ENCODE results near the gene DNMBP. TPM values are rescaled to one million over a fixed set of nuclear protein-coding genes. Genes with fewer than 3 reads are reported as not detected.
A peak's percentile ranks its signal among the peaks of the same experiment; 100 is the strongest.
"Not testable (repeated sequence)": the region's sequence is repeated elsewhere in the genome, so short reads cannot be mapped to it uniquely, and the experiment has no call there.

The DNMBP gene
- total and polyA plus RNA-seq, 2 of the 4 experiments (the other 2 are of a cell fraction), result 10.9 to 13.6 TPM

DNA sequence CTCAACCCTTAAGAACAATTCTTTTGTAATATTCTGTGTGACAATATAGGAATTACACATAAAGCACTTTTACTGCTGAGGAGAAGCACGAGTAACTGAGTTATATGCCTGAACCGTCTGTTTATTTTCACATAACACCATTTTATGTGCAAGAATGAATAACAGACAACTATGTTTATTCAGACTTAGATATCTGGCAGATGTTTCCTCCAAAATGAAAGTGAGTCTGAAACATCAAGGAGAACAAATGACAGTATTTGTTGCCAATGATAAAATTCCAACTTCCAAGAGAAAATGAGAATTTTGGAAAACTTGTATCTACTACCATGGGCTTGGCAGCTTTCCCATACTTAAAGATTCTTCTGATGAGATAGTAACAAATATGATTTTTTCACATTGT, 51.4 kb downstream of the DNMBP start:
- H2AFZ ChIP-seq (replicated peaks; ENCODE audit: low read length, poor library complexity), result no peak overlapping the region
- TF ChIP-seq POLR2A (IDR thresholded peaks at IDR 0.05; ENCODE audit: low read depth, low read length) (no peak), BHLHE40 (IDR thresholded peaks at IDR 0.05; ENCODE audit: low read depth, low read length) (peak; percentile 52)
- no peak overlapping the region for H3K27ac ChIP-seq (ENCODE audit: insufficient read depth, low read length)
- no peaks in the 10 kb centered on the region for H3K9me1 ChIP-seq (ENCODE audit: insufficient read depth, low read length)
- WGBS, 2 experiments (ENCODE audit: extremely low coverage in 2 of 2, insufficient read length in 1 of 2), result no CpG with 5 or more reads among the region's 2 CpGs
- no peak overlapping the region for H3K4me3 ChIP-seq (ENCODE audit: insufficient read depth, low read depth, low read length)
- in situ Hi-C loops (cut with MboI; ENCODE audit: low sequenced_read_pairs) (no loop called here), dilution Hi-C loops (cut with HindIII; ENCODE audit: low sequenced_read_pairs, unreplicated experiment) (no loop called here), intact Hi-C loops (cut with micrococcal nuclease) (no loop called here)
- no peak overlapping the region for H3K4ac ChIP-seq (ENCODE audit: low read depth, low read length)
- H3K4me1 ChIP-seq (ENCODE audit: control insufficient read depth, insufficient read depth, low read length), result no peaks in the 10 kb centered on the region; the same call in 1 of the 2 replicates
- H3K27me3 ChIP-seq (ENCODE audit: control insufficient read depth, insufficient read depth, low read length), result no peaks in the 10 kb centered on the region
- H3K9ac ChIP-seq (ENCODE audit: low read depth, low read length), result no peak overlapping the region
- ATAC-seq (ENCODE audit: low read depth), result peak; percentile 65; the same call in 1 of the 2 replicates
- H3K4me2 ChIP-seq (ENCODE audit: low read depth, low read length), result no peak overlapping the region
- no peak overlapping the region for H3K14ac ChIP-seq (replicated peaks; ENCODE audit: low read depth, low read length)
- no peak overlapping the region for H2AK5ac ChIP-seq (ENCODE audit: low read depth, low read length)
- POLR2A ChIA-PET (ENCODE audit: unreplicated experiment), result no interaction called here
- H4K8ac ChIP-seq (ENCODE audit: low read depth in 2 of 2, low read length in 2 of 2), result no peak overlapping the region
- no peak overlapping the region for H4K91ac ChIP-seq (ENCODE audit: insufficient read depth, low read depth, low read length)
- H4K20me1 ChIP-seq (ENCODE audit: insufficient read depth, low read length), result peaks cover 16% of the 10 kb centered on the region
- no peak overlapping the region for H2BK15ac ChIP-seq (ENCODE audit: low read depth, low read length)
- no peak overlapping the region for H4K5ac ChIP-seq (ENCODE audit: low read depth, low read length)
- H3K56ac ChIP-seq (ENCODE audit: extremely low read depth, insufficient read depth, low read length), result no peak overlapping the region
- peaks cover 28 to 46% of the 10 kb centered on the region in 2 experiments for H3K79me1 ChIP-seq (ENCODE audit: low read depth in 1 of 2, low read length in 2 of 2)
- H3K36me3 ChIP-seq (ENCODE audit: control insufficient read depth, insufficient read depth, low read length), result peaks cover 18% of the 10 kb centered on the region
- no peak overlapping the region for H2BK120ac ChIP-seq (ENCODE audit: low read depth, low read length)
- H2AK9ac ChIP-seq (replicated peaks; ENCODE audit: low read depth, low read length, poor library complexity), result no peak overlapping the region
- no peak overlapping the region for H3K18ac ChIP-seq (ENCODE audit: low read depth, low read length)
- no peaks in the 10 kb centered on the region for H3K9me3 ChIP-seq (ENCODE audit: control insufficient read depth, insufficient read depth, low read length)
- H2BK20ac ChIP-seq (ENCODE audit: low read depth, low read length), result no peak overlapping the region
- DNase-seq, result peak; percentile 67
- no peak overlapping the region for H2BK5ac ChIP-seq (ENCODE audit: low read depth, low read length, poor library complexity, severe bottlenecking)
- no TSS peak for BruUV-seq (replicated peaks)
- CTCF ChIA-PET, result interaction anchor here (1.1 kb wide), 1 partner anchor 52 kb away, joined by 3 read pairs; the partner anchor contains the start of gene DNMBP
- no peak overlapping the region for H3K23ac ChIP-seq (ENCODE audit: low read depth, low read length)

DNA sequence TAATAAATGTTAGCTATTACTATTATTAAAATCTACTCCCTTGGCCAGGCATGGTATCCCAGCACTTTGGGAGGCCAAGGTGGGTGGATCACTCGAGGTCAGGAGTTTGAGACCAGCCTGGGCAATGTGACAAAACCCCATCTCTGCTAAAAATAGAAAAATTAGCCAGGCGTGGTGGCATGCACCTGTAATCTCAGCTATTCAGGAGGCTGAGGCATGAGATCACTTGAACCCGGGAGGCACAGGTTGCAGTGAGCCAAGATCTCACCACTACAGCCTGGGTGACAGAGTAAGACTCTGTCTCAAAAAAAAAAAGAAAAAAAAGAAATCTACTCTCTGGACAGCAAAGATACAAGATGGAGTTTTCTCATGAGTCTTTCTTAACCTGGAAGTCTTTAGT, 56.2 kb downstream of the DNMBP start:
- H2AFZ ChIP-seq (replicated peaks; ENCODE audit: low read length, poor library complexity); H3K4me2 ChIP-seq (ENCODE audit: low read depth, low read length); H3K9me1 ChIP-seq (ENCODE audit: insufficient read depth, low read length); H3K14ac ChIP-seq (replicated peaks; ENCODE audit: low read depth, low read length); H3K56ac ChIP-seq (ENCODE audit: extremely low read depth, insufficient read depth, low read length); DNase-seq; H3K9ac ChIP-seq (ENCODE audit: low read depth, low read length); H4K5ac ChIP-seq (ENCODE audit: low read depth, low read length); H3K4me1 ChIP-seq (ENCODE audit: control insufficient read depth, insufficient read depth, low read length); H3K18ac ChIP-seq (ENCODE audit: low read depth, low read length); H2BK120ac ChIP-seq (ENCODE audit: low read depth, low read length); ATAC-seq (ENCODE audit: low read depth); POLR2A ChIA-PET (ENCODE audit: unreplicated experiment); H3K9me3 ChIP-seq (ENCODE audit: control insufficient read depth, insufficient read depth, low read length); intact Hi-C loops (cut with micrococcal nuclease); H3K23ac ChIP-seq (ENCODE audit: low read depth, low read length); H3K27me3 ChIP-seq (ENCODE audit: control insufficient read depth, insufficient read depth, low read length); dilution Hi-C loops (cut with HindIII; ENCODE audit: low sequenced_read_pairs, unreplicated experiment); H4K8ac ChIP-seq (ENCODE audit: low read depth in 2 of 2, low read length in 2 of 2); H4K91ac ChIP-seq (ENCODE audit: insufficient read depth, low read depth, low read length); H2AK5ac ChIP-seq (ENCODE audit: low read depth, low read length); H2BK5ac ChIP-seq (ENCODE audit: low read depth, low read length, poor library complexity, severe bottlenecking); in situ Hi-C loops (cut with MboI; ENCODE audit: low sequenced_read_pairs); H3K4me3 ChIP-seq (ENCODE audit: insufficient read depth, low read depth, low read length); H3K4ac ChIP-seq (ENCODE audit: low read depth, low read length); BruUV-seq (replicated peaks); H3K27ac ChIP-seq (ENCODE audit: insufficient read depth, low read length); H2BK15ac ChIP-seq (ENCODE audit: low read depth, low read length); H2AK9ac ChIP-seq (replicated peaks; ENCODE audit: low read depth, low read length, poor library complexity); H2BK20ac ChIP-seq (ENCODE audit: low read depth, low read length): not testable (repeated sequence)
- no CpG with 5 or more reads among the region's 3 CpGs for WGBS, 2 experiments (ENCODE audit: extremely low coverage in 2 of 2, insufficient read length in 1 of 2)
- peaks cover 18% of the 10 kb centered on the region for H4K20me1 ChIP-seq (ENCODE audit: insufficient read depth, low read length)
- CTCF ChIA-PET, result interaction anchor here (0.6 kb wide), 1 partner anchor 94 kb away, joined by 3 read pairs; no protein-coding TSS in a partner anchor
- peaks cover 31 to 67% of the 10 kb centered on the region in 2 experiments for H3K79me1 ChIP-seq (ENCODE audit: low read depth in 1 of 2, low read length in 2 of 2)
- H3K36me3 ChIP-seq (ENCODE audit: control insufficient read depth, insufficient read depth, low read length), result peaks cover 26% of the 10 kb centered on the region
